ENCODE results near the gene RNLS. TPM values are rescaled to one million over a fixed set of nuclear protein-coding genes. Genes with fewer than 3 reads are reported as not detected.
A peak's percentile ranks its signal among the peaks of the same experiment; 100 is the strongest.

Gene RNLS
- total RNA-seq, 1 donor from 2014 or later, result 1.7 TPM

DNA sequence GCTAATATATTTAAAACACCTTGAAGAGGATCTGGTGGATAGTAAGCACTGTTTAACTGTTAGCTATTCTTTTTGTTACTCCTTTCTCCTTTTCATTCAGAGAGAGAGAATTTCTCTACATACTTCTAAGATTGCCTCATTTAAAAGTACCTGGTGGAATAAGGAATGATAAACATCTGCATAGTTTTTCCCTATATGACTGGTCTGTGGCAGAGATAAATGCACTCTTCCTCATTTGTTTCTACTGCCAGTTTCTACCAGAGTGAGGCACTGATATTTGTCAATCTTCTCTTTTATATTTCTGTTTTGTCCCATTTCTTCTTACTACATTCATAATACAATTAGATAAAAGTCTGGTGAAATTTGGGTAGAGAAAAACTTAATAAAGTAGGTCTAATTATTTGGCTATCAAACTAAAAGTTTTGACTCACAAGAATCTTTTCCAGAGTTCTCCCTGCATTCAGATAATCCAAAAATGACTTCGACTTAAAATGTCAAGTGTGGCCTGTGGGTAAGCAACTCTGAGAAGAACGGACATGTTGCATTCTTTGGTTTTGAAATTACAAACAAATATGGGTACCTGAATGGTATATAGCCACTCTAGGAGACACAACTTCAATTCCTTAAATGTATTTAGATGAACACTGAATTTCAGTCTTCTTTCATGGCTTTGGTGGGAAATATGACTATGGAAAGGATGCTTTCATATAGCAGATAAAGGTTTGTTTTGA is 38.8 kb downstream of the RNLS start:
- TF ChIP-seq, protein P1, sequence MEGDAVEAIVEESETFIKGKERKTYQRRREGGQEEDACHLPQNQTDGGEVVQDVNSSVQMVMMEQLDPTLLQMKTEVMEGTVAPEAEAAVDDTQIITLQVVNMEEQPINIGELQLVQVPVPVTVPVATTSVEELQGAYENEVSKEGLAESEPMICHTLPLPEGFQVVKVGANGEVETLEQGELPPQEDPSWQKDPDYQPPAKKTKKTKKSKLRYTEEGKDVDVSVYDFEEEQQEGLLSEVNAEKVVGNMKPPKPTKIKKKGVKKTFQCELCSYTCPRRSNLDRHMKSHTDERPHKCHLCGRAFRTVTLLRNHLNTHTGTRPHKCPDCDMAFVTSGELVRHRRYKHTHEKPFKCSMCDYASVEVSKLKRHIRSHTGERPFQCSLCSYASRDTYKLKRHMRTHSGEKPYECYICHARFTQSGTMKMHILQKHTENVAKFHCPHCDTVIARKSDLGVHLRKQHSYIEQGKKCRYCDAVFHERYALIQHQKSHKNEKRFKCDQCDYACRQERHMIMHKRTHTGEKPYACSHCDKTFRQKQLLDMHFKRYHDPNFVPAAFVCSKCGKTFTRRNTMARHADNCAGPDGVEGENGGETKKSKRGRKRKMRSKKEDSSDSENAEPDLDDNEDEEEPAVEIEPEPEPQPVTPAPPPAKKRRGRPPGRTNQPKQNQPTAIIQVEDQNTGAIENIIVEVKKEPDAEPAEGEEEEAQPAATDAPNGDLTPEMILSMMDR (IDR thresholded peaks at IDR 0.05), result no peak
- peaks cover 15% of the 10 kb centered on the region for H3K4me1 Mint-ChIP-seq (ENCODE audit: unreplicated experiment)
- DNase-seq (ENCODE audit: extremely low spot score, unreplicated experiment), result no peak
- H3K27me3 Mint-ChIP-seq (ENCODE audit: unreplicated experiment), result no peaks in the 10 kb centered on the region
- no peaks in the 10 kb centered on the region for H3K9me3 Mint-ChIP-seq (ENCODE audit: unreplicated experiment)
- no peak overlapping the region for H3K4me3 Mint-ChIP-seq (ENCODE audit: unreplicated experiment)
- no peaks in the 10 kb centered on the region for H3K36me3 Mint-ChIP-seq (ENCODE audit: unreplicated experiment)
- no peak overlapping the region for H3K27ac Mint-ChIP-seq (ENCODE audit: unreplicated experiment)

DNA sequence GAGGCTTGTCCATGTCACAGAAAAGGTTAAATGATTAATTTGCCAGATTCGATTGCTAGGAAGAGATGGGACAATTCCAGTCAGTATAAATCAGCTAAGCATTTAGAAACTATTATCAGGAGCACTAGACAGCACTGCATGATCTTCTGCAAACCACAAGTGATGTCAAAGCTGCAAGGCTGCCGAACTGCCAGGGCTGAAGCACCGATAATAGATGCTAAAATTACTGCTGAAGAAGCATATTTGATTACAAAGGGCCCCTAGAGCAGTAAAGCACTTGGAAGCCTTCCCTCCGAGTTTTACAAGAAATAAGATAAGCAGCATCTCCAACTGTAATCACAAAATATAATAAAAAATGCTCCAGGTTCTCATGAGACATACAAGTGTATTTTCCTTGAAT is 40.6 kb downstream of the RNLS start:
- H3K27ac Mint-ChIP-seq (ENCODE audit: unreplicated experiment), result no peak overlapping the region
- peaks cover 15% of the 10 kb centered on the region for H3K4me1 Mint-ChIP-seq (ENCODE audit: unreplicated experiment)
- H3K27me3 Mint-ChIP-seq (ENCODE audit: unreplicated experiment), result no peaks in the 10 kb centered on the region
- H3K4me3 Mint-ChIP-seq (ENCODE audit: unreplicated experiment), result no peak overlapping the region
- DNase-seq (ENCODE audit: extremely low spot score, unreplicated experiment), result no peak
- no peaks in the 10 kb centered on the region for H3K36me3 Mint-ChIP-seq (ENCODE audit: unreplicated experiment)
- TF ChIP-seq, protein P1 (IDR thresholded peaks at IDR 0.05), result no peak
- H3K9me3 Mint-ChIP-seq (ENCODE audit: unreplicated experiment), result no peaks in the 10 kb centered on the region

DNA sequence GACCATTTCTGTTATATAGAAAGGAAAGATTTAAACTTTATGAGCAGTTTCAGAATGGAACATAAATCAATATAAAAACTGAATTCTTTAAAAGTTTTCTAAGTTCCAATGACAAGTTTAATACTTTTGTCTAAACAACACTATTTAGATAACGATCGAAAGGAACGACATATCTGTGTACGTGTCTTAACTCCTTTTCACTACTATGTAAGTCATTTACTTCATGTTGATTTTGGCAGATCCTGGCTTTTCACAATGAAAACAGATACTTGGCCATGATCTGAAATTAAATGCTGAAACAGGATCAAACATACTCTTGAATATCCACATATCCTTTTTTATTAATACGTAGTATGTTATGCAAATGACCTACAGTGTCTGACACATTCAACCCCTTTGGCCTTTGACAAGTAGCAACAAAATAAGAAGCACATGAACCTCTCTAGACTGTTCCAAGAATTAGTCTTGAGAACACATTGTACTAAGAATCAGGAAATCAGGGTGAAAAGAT is 41.9 kb downstream of the RNLS start:
- Mint-ChIP-seq H3K27ac (ENCODE audit: unreplicated experiment) (peak overlapping the region; percentile 19), H3K9me3 (ENCODE audit: unreplicated experiment) (no peaks in the 10 kb centered on the region), H3K36me3 (ENCODE audit: unreplicated experiment) (no peaks in the 10 kb centered on the region), H3K4me3 (ENCODE audit: unreplicated experiment) (no peak overlapping the region), H3K27me3 (ENCODE audit: unreplicated experiment) (no peaks in the 10 kb centered on the region), H3K4me1 (ENCODE audit: unreplicated experiment) (peaks cover 15% of the 10 kb centered on the region)
- no peak for DNase-seq (ENCODE audit: extremely low spot score, unreplicated experiment)
- TF ChIP-seq, protein P1 (IDR thresholded peaks at IDR 0.05), result no peak

DNA sequence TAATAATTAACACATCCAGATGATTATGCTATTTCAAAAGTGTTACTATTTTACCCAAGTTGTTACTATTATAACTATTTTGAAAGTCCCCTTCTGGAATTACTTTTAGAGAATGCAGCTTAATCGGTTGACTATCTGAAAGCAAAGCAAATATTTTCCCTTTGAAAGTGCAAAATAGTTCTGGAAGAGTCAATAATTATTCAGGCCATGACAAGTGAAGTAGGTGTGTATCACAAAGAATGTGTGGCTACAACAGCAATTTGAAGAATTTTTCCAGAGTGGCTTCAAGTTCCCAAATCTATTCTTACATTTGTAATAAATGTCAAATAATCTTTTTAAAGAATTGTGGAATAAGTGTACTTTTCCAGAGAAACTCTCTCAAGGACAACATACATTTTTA is 42.8 kb downstream of the RNLS start:
- DNase-seq (ENCODE audit: extremely low spot score, unreplicated experiment), result no peak
- no peaks in the 10 kb centered on the region for H3K9me3 Mint-ChIP-seq (ENCODE audit: unreplicated experiment)
- H3K27ac Mint-ChIP-seq (ENCODE audit: unreplicated experiment), result no peak overlapping the region
- TF ChIP-seq, protein P1 (IDR thresholded peaks at IDR 0.05), result no peak
- peaks cover 15% of the 10 kb centered on the region for H3K4me1 Mint-ChIP-seq (ENCODE audit: unreplicated experiment)
- no peaks in the 10 kb centered on the region for H3K27me3 Mint-ChIP-seq (ENCODE audit: unreplicated experiment)
- H3K36me3 Mint-ChIP-seq (ENCODE audit: unreplicated experiment), result no peaks in the 10 kb centered on the region
- H3K4me3 Mint-ChIP-seq (ENCODE audit: unreplicated experiment), result no peak overlapping the region

DNA sequence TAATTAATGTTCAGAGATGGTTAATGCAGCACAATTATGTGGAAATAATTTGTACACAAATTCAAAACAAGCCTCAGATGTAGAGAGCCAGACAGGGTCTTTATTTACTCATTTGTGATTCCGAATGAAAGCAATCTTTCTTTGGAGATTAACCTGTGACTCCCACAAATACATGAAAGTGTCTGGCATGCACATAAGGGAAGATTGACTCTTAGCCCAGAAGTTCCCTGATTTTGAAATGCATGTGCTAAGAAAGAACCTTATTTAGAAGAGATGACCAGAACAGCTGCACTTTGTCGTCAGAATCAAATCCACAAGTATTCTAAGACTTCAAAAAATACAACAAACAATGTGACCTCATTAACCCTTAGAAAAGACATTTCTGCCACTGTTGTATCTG is 45.1 kb downstream of the RNLS start:
- no peaks in the 10 kb centered on the region for H3K9me3 Mint-ChIP-seq (ENCODE audit: unreplicated experiment)

More for the DNA sequence above, 45.1 kb downstream of the RNLS start:
- TF ChIP-seq, protein P1 (IDR thresholded peaks at IDR 0.05), result no peak
- Mint-ChIP-seq H3K27me3 (ENCODE audit: unreplicated experiment) (peaks cover 11% of the 10 kb centered on the region), H3K4me3 (ENCODE audit: unreplicated experiment) (no peak overlapping the region), H3K4me1 (ENCODE audit: unreplicated experiment) (peaks cover 15% of the 10 kb centered on the region), H3K36me3 (ENCODE audit: unreplicated experiment) (no peaks in the 10 kb centered on the region), H3K27ac (ENCODE audit: unreplicated experiment) (no peak overlapping the region)
- no peak for DNase-seq (ENCODE audit: extremely low spot score, unreplicated experiment)

All from osteocyte (in vitro differentiated cells).